Osteoblast (primary cell): ENCODE measurements around the gene PI4K2A. TPM values are rescaled to one million over a fixed set of nuclear protein-coding genes. Genes with fewer than 3 reads are reported as not detected.

ENCODE experiments used
- DNase-seq: peaks from one replicate; pipeline ENCODE4 v3.0.0; 2011; ENCODE audit warnings: low spot score, mixed read lengths; ENCODE audit not compliant: insufficient read length; ENCODE audit errors: missing footprints
- H2AFZ ChIP-seq: 2 replicates; pipeline ENCODE4 v1.6.0; 2011; ENCODE audit warnings: mild to moderate bottlenecking, low read length
- H3K27ac ChIP-seq: 2 replicates; pipeline ENCODE4 v1.5.1; 2011; ENCODE audit warnings: mild to moderate bottlenecking, low read depth, low read length, moderate library complexity
- H3K27me3 ChIP-seq: 2 replicates; pipeline ENCODE4 v1.6.0; 2012; ENCODE audit warnings: mild to moderate bottlenecking, control low read depth, inconsistent platforms, low read length, moderate library complexity; ENCODE audit not compliant: insufficient read depth
- H3K36me3 ChIP-seq: 2 replicates; pipeline ENCODE4 v1.5.1; 2011; ENCODE audit warnings: mild to moderate bottlenecking, low read length, control low read depth, moderate library complexity; ENCODE audit not compliant: insufficient read depth
- H3K4me1 ChIP-seq: 2 replicates; pipeline ENCODE4 v1.5.1; 2011; ENCODE audit warnings: mild to moderate bottlenecking, low read length, control low read depth, moderate library complexity; ENCODE audit not compliant: insufficient read depth
- H3K4me2 ChIP-seq: 2 replicates; pipeline ENCODE4 v1.6.0; 2011; ENCODE audit warnings: mild to moderate bottlenecking, low read length; ENCODE audit not compliant: insufficient read depth
- H3K4me3 ChIP-seq: fragments of 200-600 bp; sonication (generic); 3 replicates; pipeline ENCODE4 v1.5.1; 2012; ENCODE audit warnings: mild to moderate bottlenecking, low read length, inconsistent platforms; ENCODE audit not compliant: insufficient read depth
- H3K79me2 ChIP-seq: 2 replicates; pipeline ENCODE4 v1.6.0; 2012; ENCODE audit warnings: mild to moderate bottlenecking, low read length, control low read depth, inconsistent platforms; ENCODE audit not compliant: insufficient read depth
- H3K9me3 ChIP-seq: 2 replicates; pipeline ENCODE4 v1.5.1; 2011; ENCODE audit warnings: low read depth, low read length, control low read depth
- H4K20me1 ChIP-seq: 2 replicates; pipeline ENCODE4 v1.6.0; 2012; ENCODE audit warnings: mild to moderate bottlenecking, low read length, control low read depth; ENCODE audit not compliant: insufficient read depth
- CTCF ChIP-seq: IDR thresholded peaks from 2 replicates; pipeline ENCODE4 v1.5.1; 2011; ENCODE audit warnings: mild to moderate bottlenecking, low read depth, low read length, moderate library complexity; ENCODE audit errors: extremely low read depth
- total RNA-seq: library from RNA; depleted of rRNA; stranded (reverse); fragments of >200 nt; gene quantifications from 2 replicates; pipeline ENCODE4 v1.2.3, GENCODE V29; 2012

The PI4K2A gene
- total RNA-seq, 1 donor, result 23.5 TPM

DNA sequence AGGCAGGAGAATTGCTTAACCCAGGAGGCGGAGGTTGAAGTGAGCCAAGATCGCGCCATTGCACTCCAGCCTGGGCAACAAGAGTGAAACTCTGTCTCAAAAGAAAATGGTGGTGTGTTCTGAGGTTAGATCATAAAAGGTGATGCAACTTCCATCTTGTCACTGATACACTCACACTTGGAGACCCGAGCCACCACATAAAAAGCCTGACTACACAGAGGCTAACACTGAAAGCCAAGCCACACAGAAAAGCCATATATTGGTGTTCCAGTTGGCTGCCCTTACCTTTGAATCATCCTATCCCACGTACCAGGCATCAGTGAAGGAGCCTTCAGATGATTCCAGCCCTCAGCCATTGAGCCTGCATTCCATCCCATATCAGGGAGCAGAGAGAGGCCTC is 11.2 kb upstream of the PI4K2A start:
- Histone ChIP-seq H3K79me2 (peaks cover 20% of the 10 kb centered on the region), H2AFZ (no peak overlapping the region), H3K4me1 (peaks cover 4% of the 10 kb centered on the region)

DNA sequence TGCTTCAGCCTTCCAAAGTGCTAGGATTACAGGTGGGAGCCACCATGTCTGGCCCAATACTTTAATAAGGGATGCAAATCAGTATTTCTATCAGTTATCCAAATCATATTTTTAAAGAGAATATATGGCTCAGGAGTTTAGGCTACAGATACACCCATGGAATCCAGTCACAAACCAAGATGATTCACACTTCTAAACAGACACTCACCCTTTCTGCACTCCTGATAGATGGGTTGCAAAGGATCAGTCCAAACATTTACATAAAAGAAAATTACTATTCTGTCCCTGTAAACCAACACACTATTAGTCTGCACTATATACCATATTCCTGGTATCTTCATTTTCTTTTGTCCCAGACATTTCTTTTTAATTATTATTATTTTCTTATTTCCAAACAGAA is 9.4 kb upstream of the PI4K2A start:
- Histone ChIP-seq H3K36me3 (no peaks in the 10 kb centered on the region), H3K4me3 (no peak overlapping the region), H4K20me1 (peaks cover 4% of the 10 kb centered on the region), H3K27me3 (no peaks in the 10 kb centered on the region), H3K4me1 (peaks cover 4% of the 10 kb centered on the region), H3K4me2 (no peak overlapping the region), H2AFZ (no peak overlapping the region), H3K9me3 (no peaks in the 10 kb centered on the region), H3K79me2 (peaks cover 20% of the 10 kb centered on the region), H3K27ac (no peak overlapping the region)
- no peak for DNase-seq
- TF ChIP-seq CTCF, result no peak

More for the DNA sequence above, 11.2 kb upstream of the PI4K2A start:
- Histone ChIP-seq H3K27ac (no peak overlapping the region), H3K4me3 (no peak overlapping the region), H3K4me2 (no peak overlapping the region), H3K9me3 (no peaks in the 10 kb centered on the region), H4K20me1 (peaks cover 4% of the 10 kb centered on the region), H3K27me3 (no peaks in the 10 kb centered on the region), H3K36me3 (no peaks in the 10 kb centered on the region)
- TF ChIP-seq CTCF, result no peak
- no peak for DNase-seq

GRCh38 chr10:97632949-97633884 is 7.3 kb upstream of the PI4K2A start, which contains the start of gene MORN4:
Gene MORN4 (minus strand): TSS chr10:97633500. CDS start chr10:97619653, 13,847 bp downstream.
- Histone ChIP-seq H3K4me2 (peak within 1 kb of the TSS; percentile 99), H4K20me1 (peaks cover 4% of the 10 kb centered on the region), H3K79me2 (peaks cover 20% of the 10 kb centered on the region), H2AFZ (peak within 1 kb of the TSS; percentile 99), H3K27ac (peak within 1 kb of the TSS; percentile 68), H3K4me3 (peak within 1 kb of the TSS; percentile 98), H3K36me3 (no peaks in the 10 kb centered on the region), H3K9me3 (no peaks in the 10 kb centered on the region), H3K27me3 (no peaks in the 10 kb centered on the region), H3K4me1 (peaks cover 4% of the 10 kb centered on the region)
- TF ChIP-seq CTCF, result no peak
- peak; percentile 97 for DNase-seq

DNA sequence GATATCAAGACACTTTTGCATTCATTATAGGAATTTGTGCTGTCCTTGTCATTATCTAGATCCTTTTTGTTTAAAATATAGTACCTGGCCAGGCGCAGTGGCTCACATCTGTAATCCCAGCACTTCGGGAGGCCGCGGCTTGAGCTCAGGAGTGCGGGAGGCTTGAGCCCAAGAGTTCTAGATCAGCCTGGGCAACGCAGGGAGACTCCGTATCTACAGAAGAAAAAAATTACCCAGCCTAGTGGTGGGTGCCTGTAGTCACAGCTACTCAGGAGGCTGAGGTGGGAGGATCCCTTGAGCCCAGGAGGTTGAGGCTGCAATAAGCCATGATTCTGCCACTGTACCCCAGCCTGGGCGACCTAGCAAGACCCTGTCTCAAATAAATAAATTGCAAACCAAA is 6.5 kb upstream of the PI4K2A start:
- TF ChIP-seq CTCF, result peak; percentile 18
- Histone ChIP-seq H2AFZ (peak overlapping the region; percentile 99), H4K20me1 (peaks cover 4% of the 10 kb centered on the region), H3K9me3 (no peaks in the 10 kb centered on the region), H3K36me3 (no peaks in the 10 kb centered on the region), H3K4me2 (peak overlapping the region; percentile 99), H3K27me3 (no peaks in the 10 kb centered on the region), H3K4me3 (peak overlapping the region; percentile 98), H3K4me1 (peaks cover 4% of the 10 kb centered on the region), H3K27ac (peak overlapping the region; percentile 58), H3K79me2 (peaks cover 20% of the 10 kb centered on the region)
- no peak for DNase-seq
